GM18505 (cell line): ENCODE data around the gene NR3C1.

Source experiments
- ATAC-seq: cut with Tn5 transposase; IDR thresholded peaks from one replicate; pipeline ENCODE4 v1.9.1; 2021; ENCODE audit not compliant: unreplicated experiment
- POLR2A ChIP-seq: IDR thresholded peaks from 4 replicates; pipeline ENCODE4 v1.6.1; 2011; ENCODE audit warnings: borderline replicate concordance; ENCODE audit not compliant: insufficient read depth, insufficient read length; ENCODE audit errors: extremely low read depth

The NR3C1 gene

DNA sequence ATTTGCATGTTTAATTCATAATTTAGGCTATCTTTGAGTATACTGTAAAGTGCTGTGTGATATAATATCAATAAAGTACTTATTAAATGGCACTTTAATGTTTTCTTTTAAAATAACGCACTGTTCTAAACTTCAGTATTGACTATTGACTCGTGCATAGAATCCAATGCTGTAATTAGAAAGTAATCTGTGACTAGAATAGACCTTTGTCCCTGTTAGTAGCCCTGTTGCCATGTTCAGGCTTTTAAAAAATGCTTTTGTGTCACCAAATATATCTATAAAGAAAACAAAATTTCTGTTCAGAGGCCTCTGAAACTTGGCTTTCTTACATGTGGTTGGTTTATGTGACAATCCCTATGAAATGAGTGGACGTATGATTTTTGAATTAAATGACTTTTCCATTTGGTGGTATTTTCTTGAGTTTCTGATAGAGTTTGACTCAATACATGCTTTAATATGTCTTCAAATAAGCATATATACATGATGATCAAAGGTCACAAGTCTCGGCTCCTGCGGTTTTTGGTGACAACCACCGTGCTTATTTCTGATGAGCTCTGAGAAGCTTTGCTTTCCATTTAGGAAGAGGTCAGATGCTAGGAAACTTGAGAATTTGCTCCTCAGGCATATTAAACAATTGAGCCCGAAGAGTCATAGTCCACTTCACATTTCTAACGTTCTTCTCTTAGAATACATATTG lies 174.7 kb downstream of the NR3C1 start:
- no peak for ATAC-seq
- no peak for TF ChIP-seq POLR2A
